NCI-H524 treated with DMSO at 0.1 percent for 48 hours (cell line): ENCODE data around the gene PRR27.
A peak's percentile ranks its signal among the peaks of the same experiment; 100 is the strongest.

Source experiments
- DNase-seq: peaks from one replicate; lab custom pipeline; 2025; lab: John Stamatoyannopoulos, UW

Gene PRR27

GRCh38 chr4:70153937-70154336, at the start of gene PRR27:
Gene PRR27, plus strand, starts transcription at chr4:70154237. Its CDS starts 139 bp downstream, at chr4:70154376.
- DNase-seq = no peak

DNA sequence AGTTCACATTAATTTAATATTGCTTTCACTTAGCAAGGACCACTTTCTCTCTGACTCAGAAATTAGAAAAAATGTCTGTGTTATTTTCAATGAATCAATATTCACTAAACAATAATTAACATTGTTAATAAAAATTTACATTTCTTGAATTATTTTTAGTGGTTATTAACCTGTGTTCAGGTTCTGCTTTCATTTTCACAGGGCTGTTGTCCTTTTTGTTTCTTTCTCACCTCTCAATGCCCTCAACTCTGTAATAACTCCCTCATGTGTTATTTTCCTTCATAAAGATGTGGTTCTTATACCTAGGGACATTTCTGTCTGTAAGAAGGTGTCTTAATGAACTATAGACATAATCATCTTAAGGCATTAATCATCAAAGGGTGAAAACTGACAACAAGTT, 43.1 kb upstream of the PRR27 start:
- DNase-seq = no peak

GRCh38 chr4:70113656-70114055, 40.4 kb upstream of the PRR27 start:
- DNase-seq = no peak

DNA sequence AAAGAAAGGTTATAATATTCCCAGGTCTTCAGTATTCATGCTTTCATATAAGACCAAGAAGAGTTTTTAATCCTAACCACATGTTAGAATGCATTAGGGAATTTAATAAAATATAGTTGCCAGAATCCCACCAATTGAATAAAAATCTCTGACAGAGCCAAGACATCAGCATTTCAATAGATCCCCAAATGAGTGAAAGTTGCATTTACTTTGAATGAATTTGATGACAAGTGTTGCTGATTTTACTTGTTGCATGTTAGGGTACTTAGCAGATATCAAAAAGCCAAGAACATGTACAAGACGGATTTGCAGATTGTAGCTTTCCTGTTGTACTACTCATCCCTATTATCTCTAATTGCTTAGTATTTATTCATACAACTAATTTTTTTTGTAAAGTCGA, 39.9 kb upstream of the PRR27 start:
- no peak for DNase-seq

GRCh38 chr4:70120323-70120722, 33.7 kb upstream of the PRR27 start:
- DNase-seq = no peak

GRCh38 chr4:70133473-70133872, 20.6 kb upstream of the PRR27 start:
- DNase-seq = no peak

DNA sequence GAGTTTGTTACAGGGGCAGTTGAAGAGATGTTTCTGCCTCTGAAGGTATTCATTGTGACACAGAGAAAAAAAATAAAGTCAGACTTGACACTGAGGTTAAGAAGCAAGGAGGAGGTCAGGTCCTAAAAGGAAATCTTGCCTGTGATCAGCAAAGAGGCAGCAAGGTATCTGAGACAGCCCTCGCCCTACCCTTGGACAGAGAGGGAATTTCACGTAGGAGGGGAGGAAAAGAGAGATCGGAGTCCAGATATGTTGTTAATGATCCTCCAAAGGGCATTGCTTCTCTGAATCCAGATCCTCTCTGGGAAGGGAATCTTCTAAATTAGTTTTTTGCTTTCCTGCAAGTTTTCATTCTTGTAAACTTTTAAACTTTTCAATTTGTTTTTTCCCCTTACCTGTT, 15.3 kb upstream of the PRR27 start:
- DNase-seq = no peak

DNA sequence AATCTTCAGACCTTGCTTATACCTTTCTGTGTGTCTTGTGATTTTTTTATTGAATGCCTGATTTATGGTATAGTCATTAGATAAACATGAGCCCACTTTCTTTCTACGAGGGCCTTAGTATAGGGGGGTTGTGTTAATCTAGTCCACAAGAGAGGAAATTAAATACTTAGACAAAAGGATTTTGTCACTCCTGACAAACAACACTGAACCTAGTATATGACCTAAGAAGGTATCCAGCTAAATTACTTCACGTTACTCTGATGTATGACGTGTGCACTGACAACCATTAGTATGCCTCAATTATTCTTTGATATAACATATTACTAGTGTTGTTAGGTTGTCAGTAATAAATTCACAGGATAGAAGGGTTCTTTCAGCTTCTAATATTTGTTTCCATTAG, 2.8 kb upstream of the PRR27 start:
- no peak for DNase-seq

GRCh38 chr4:70152088-70152487, 1.9 kb upstream of the PRR27 start:
- DNase-seq = no peak

GRCh38 chr4:70158576-70158975, 4.5 kb downstream of the PRR27 start:
- DNase-seq = no peak

DNA sequence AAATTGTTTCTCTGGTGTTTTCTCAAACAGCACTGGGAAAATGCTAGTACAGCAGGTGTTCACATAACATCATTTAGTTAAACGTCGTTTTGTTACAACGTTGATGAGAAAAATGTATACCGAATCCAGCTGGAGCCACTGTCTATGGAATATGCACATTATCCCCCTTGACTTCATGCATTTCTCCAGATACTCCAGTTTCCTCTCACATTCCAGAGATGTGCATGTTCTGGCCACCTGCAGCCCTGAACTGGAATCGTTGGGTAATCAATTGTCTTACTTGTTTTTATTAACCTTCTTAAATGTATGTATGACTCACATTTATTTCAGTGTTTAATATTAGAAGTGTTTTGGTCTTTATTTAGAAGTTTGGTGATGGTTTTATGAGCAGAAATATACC, 23.1 kb downstream of the PRR27 start:
- no peak for DNase-seq

DNA sequence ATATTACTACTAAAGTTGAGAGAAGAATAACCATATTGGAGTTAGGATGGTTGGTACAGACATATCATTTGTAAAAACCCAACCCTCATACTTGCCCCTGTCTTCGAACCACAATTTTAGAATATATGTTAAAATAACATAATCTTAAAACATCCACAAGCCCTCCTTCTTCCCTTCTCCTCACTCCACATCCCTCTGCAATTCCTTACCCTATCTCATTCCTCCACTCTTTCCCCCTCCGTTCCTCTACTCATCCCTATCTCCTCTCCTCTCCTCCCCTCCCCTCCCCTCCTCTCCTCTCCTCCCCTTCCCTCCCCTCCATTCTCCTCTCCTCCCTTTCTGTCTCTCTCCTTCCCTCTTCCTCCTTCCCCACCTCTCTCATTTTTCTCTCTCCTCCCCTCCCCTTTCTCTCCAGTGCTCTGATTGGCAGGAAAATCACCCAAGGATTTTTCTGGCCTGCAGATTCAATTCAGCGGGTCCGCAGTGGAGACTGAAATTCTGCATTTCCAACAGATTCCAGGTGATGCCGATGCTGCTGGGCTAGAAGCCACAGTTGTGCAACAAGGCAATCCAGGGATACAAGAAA, 24.1 kb downstream of the PRR27 start:
- DNase-seq = no peak

- DNase-seq = no peak
Observed at GRCh38 chr4:70179811-70180210, 25.8 kb downstream of the PRR27 start.

DNA sequence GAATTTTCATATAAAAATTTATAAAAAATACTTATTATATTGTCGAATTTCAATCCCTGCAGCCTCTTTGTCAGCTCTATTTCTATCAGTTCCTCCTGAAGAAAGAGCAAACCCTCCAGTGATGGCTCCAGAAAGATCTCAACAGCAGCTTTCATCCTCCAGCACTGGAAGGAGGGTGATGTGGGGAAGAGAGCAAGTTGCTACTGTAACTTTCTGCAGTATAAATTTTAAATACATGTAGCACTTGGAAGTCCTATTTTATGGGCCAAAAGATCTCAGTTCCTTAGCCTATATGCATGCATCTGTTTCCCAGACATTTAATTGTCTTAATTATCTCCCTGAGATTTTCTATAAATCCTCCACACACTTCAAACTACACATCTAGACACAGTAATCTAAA, 27.8 kb downstream of the PRR27 start:
- DNase-seq = no peak

- DNase-seq = no peak
Observed at GRCh38 chr4:70182517-70183167, 28.6 kb downstream of the PRR27 start.

DNA sequence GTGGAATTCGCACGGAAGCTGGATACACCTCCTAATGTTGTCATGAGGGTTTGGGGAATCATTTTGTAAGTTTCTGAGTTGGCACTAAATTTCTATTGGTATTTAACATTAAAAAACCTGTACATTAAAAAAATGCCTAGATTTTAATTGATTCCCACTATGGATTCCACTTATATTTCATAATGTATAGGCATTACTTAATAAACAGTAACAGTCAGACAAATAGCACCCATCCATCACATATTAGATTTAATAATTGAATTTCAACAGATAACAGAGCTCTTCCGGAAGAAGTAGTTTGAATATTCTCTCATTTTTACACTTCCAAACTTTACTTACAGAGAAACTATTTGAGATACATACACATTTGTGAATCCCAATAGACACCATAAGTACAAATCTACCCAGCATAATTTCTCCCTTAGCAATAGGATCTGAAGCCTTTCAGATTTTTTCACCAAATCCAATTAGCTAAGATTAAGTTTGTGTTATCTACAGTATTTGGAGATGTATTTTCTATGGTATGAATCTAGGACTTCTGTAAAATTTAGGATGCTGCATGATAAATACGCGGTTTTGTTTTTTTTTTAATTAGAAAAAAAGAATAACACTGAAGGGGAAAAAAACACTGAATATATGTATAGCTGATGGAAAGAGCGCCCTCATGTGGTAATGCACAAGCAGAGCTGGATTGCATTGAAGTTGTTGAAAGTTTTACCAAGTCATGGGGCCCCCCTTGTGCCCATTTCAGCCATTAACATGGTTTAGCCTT, 29.3 kb downstream of the PRR27 start:
- DNase-seq = peak; percentile 0

DNA sequence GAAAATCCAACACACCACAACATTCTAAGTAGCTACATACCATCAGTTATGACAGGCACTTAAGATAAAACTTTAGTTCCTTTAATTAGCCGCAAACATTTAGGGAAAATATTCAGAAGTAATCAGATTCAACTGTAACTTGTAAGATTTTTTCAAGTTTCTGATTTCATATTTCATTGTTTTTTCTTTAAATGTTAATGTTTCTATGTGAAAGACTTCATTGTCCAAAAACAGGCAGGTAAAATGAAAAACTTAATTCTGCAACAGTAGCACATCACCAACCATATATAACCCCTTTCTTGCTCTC, 29.9 kb downstream of the PRR27 start:
- DNase-seq = no peak

- no peak for DNase-seq
Observed at GRCh38 chr4:70187216-70187615, 33.2 kb downstream of the PRR27 start.

DNA sequence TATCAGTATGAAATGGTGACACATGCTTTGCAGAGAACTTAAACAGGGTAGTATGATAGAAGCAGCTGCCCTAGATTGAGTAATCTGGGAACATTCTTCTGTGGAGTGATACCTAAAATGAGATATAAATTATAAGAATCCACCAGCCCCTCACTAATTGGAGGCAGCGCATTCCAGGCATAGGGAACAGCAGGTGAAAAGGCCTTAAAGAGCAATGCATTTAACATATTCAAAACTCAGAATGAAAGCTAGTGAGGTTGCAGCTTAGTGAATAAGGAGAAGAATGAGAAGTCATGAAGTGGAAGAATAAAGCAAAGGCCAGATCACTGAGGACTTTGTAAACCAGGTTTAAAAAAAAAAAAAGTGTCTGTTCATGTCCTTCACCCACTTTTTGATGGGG, 36.5 kb downstream of the PRR27 start:
- DNase-seq = no peak

DNA sequence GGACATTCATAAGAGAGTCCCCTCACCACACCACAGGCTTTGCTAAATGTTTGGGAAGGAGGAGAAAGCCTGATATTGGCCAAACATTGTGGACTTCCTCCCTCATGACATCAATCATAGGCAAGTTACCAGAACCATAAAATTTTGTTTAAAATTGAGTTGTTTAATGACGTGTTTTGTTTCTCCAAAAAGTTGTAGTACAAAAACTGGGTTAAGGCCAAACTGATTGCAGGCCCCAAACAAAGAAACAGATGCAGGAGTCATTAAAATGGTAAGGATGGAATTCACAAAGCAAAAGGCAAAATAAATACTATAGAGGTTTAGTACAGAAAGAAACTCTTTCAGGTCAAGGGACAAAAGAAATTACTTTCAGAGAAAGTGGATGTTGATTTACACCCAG, 37.6 kb downstream of the PRR27 start:
- DNase-seq = no peak

- no peak for DNase-seq
Observed at GRCh38 chr4:70192895-70193294, 38.9 kb downstream of the PRR27 start.

DNA sequence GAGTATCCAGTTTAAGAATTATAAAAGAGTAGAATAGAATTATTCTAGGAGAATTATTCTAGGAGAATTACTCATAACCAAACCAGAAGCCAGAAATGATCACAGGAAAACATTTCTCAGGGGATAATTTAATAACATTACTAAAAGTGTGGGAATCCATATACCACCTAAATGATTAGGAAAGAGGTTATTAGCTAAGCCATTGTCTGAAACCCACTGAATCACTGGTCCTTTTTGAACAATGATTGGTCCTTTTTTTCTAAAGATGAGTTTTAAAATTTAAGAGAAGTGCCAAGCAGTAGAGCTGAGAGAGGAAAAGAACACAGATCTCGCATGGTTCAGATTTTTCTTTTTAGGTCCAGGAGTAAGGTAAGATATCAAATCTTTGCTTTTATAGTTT, 41.4 kb downstream of the PRR27 start, which contains the start of gene ODAM:
Gene ODAM (plus strand): TSS at position 301 of the 400 bp plus-strand sequence. CDS start 819 bp downstream, outside the sequence.
- no peak for DNase-seq

DNA sequence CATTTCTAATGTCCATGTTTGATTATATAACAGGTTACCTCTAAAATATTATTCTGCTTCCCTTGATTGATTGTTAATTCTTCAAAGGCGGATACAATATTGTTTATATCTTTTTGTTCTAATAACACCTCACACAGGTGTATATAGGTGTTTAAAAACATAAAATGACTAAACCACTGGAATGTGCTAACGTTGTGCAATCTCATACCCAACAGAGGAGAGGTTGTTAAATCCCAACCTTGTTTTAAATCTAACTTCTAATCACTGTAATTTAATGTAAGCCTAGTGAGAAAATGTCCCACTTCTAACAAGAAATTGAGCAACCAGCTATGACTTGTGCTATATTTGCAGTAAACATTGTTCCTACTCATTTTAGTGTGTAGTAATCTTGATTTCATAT, 42.8 kb downstream of the PRR27 start:
- DNase-seq = no peak

- no peak for DNase-seq
Observed at GRCh38 chr4:70197842-70198241, 43.8 kb downstream of the PRR27 start.
